ENCODE measurements around the gene PTTG1IP2. TPM values are rescaled to one million over a fixed set of nuclear protein-coding genes. Genes with fewer than 3 reads are reported as not detected.

PTTG1IP2 gene
- total RNA-seq, 1 experiment from 2014 or later, result not detected

DNA sequence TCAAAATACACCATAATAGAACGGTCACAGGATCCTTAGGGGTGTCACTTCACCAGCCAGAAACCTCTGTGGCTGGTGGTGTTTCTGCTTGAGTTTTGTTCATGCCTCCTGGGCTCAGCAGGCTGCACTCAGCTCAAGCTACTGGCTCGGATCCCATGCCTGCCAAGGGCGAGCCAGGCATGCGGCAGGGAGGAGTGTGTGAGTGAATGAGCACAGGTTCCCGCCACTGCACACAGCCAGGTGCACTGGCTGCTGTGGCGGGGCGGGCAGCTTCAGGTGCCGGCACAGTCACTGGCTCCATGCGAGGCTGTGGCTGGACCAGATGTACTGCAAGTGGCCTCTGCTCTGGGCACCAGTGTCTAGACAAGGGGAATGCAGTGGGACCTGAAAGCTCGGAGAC is 36.7 kb upstream of the PTTG1IP2 start:
- DNase-seq, result peak; percentile 52
- no peak overlapping the region for H2BK12ac ChIP-seq (ENCODE audit: insufficient read length, low read depth, low read length)
- no CpG with 5 or more reads among the region's 10 CpGs for WGBS (ENCODE audit: extremely low coverage, insufficient read length, low lambda C conversion rate)
- no peak overlapping the region for H4K91ac ChIP-seq (ENCODE audit: insufficient read length, low read depth, low read length)
- H3K79me2 ChIP-seq (ENCODE audit: insufficient read depth, low read length), result no peaks in the 10 kb centered on the region
- no peak overlapping the region for H2BK15ac ChIP-seq (ENCODE audit: low read depth, low read length)
- no peak overlapping the region for H3K9ac ChIP-seq (ENCODE audit: extremely low read depth, insufficient read length, low read length)
- no peak overlapping the region for H3K14ac ChIP-seq (ENCODE audit: insufficient read depth, low read length)
- H3K23me2 ChIP-seq (ENCODE audit: insufficient read length, low read depth, low read length, poor library complexity, severe bottlenecking), result no peaks in the 10 kb centered on the region
- H2AFZ ChIP-seq (ENCODE audit: low read length), result no peak overlapping the region
- H4K8ac ChIP-seq (replicated peaks; ENCODE audit: insufficient read length, low read depth, low read length), result no peak overlapping the region
- H3K23ac ChIP-seq (ENCODE audit: insufficient read length, low read depth, low read length), result no peak overlapping the region
- Mint-ChIP-seq H3K27me3 (ENCODE audit: low read depth) (0 out of 2 replicates have a peak, but pooled peaks cover 1% of the 10 kb centered on the region), H3K4me1 (peaks cover 0 to 8% of the 10 kb centered on the region in 2 experiments; a peak in 2 of 4 replicates), H3K27ac (no peak overlapping the region), H3K9me3 (peaks cover 19 to 24% of the 10 kb centered on the region in 2 experiments), H3K4me3 (no peak overlapping the region), H3K36me3 (ENCODE audit: insufficient read depth in 1 of 3, low read depth in 3 of 3) (peaks cover 3 to 15% (median 3%) of the 10 kb centered on the region in 3 experiments; a peak in 5 of 7 replicates)
- no peak overlapping the region for H3K18ac ChIP-seq (ENCODE audit: insufficient read length, low read depth, low read length)
- H3T11ph ChIP-seq (ENCODE audit: low read length), result no peak overlapping the region
- H2BK120ac ChIP-seq (ENCODE audit: low read depth, low read length, poor library complexity, severe bottlenecking), result no peak overlapping the region
- H2AK5ac ChIP-seq (ENCODE audit: insufficient read length, low read length), result no peak overlapping the region
- TF ChIP-seq, protein P1, sequence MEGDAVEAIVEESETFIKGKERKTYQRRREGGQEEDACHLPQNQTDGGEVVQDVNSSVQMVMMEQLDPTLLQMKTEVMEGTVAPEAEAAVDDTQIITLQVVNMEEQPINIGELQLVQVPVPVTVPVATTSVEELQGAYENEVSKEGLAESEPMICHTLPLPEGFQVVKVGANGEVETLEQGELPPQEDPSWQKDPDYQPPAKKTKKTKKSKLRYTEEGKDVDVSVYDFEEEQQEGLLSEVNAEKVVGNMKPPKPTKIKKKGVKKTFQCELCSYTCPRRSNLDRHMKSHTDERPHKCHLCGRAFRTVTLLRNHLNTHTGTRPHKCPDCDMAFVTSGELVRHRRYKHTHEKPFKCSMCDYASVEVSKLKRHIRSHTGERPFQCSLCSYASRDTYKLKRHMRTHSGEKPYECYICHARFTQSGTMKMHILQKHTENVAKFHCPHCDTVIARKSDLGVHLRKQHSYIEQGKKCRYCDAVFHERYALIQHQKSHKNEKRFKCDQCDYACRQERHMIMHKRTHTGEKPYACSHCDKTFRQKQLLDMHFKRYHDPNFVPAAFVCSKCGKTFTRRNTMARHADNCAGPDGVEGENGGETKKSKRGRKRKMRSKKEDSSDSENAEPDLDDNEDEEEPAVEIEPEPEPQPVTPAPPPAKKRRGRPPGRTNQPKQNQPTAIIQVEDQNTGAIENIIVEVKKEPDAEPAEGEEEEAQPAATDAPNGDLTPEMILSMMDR (conservative IDR thresholded peaks at IDR 0.05), result no peak
- peaks cover 9% of the 10 kb centered on the region for H3K9me3 ChIP-seq (ENCODE audit: control insufficient read depth, low read depth, low read length)
- H2BK5ac ChIP-seq (ENCODE audit: insufficient read length, low read length), result no peak overlapping the region
- H3K4me2 ChIP-seq (ENCODE audit: insufficient read depth, insufficient read length, low read length), result no peak overlapping the region
- H3K27me3 ChIP-seq (ENCODE audit: insufficient read depth, low read length), result no peaks in the 10 kb centered on the region
- H4K20me1 ChIP-seq (ENCODE audit: control insufficient read depth, insufficient read depth, insufficient read length), result no peaks in the 10 kb centered on the region
- H3K27ac ChIP-seq (ENCODE audit: insufficient read length, low read depth, low read length), result no peak overlapping the region
- no peak overlapping the region for H3K56ac ChIP-seq (ENCODE audit: insufficient read length, low read depth, low read length)
- H4K5ac ChIP-seq (ENCODE audit: insufficient read length, low read depth, low read length), result no peak overlapping the region
- no peak overlapping the region for H2BK20ac ChIP-seq (ENCODE audit: low read depth, low read length, poor library complexity, severe bottlenecking)
- H3K4me1 ChIP-seq (ENCODE audit: insufficient read depth, low read length), result no peaks in the 10 kb centered on the region
- H3K4ac ChIP-seq (ENCODE audit: low read depth, low read length), result no peak overlapping the region
- H3K79me1 ChIP-seq (ENCODE audit: insufficient read depth, low read depth, low read length, poor library complexity, severe bottlenecking), result no peaks in the 10 kb centered on the region

Measured in H9 (cell line).